ENCODE data around the gene COX8C. TPM values are rescaled to one million over a fixed set of nuclear protein-coding genes. Genes with fewer than 3 reads are reported as not detected.
A peak's percentile ranks its signal among the peaks of the same experiment; 100 is the strongest.

Gene COX8C
- total RNA-seq, 6 experiments from 2014 or later, result not detected

DNA sequence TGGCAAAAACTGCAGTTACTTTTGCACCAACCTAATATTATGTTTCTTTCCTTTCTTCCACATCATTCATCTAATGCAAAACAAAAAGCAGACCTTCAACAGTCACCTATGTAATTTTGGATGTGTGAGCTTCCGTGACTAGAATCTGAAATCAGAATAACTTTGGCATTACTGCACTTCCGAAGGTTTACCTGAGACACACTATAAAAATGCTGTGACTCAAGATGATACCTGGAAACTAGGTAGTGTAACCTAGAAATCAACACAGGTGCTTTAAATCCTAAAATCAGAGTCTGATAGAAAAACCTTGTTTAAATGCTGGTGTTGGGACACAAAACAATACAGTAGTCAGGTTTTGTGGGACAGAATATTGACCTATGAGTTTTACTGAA is 16.4 kb upstream of the COX8C start:
- intact Hi-C loops (cut with DNase I), result no loop called here
- Histone ChIP-seq H3K27ac (no peak overlapping the region), H3K27me3 (no peaks in the 10 kb centered on the region), H3K4me3 (no peak overlapping the region), H3K36me3 (no peaks in the 10 kb centered on the region), H3K9me3 (no peaks in the 10 kb centered on the region), H3K4me1 (peaks cover 0 to 35% (median 6%) of the 10 kb centered on the region in 4 donors)
- ATAC-seq, result no peak
- TF ChIP-seq POLR2A (IDR thresholded peaks at IDR 0.05), result no peak
- TF ChIP-seq, protein P1, sequence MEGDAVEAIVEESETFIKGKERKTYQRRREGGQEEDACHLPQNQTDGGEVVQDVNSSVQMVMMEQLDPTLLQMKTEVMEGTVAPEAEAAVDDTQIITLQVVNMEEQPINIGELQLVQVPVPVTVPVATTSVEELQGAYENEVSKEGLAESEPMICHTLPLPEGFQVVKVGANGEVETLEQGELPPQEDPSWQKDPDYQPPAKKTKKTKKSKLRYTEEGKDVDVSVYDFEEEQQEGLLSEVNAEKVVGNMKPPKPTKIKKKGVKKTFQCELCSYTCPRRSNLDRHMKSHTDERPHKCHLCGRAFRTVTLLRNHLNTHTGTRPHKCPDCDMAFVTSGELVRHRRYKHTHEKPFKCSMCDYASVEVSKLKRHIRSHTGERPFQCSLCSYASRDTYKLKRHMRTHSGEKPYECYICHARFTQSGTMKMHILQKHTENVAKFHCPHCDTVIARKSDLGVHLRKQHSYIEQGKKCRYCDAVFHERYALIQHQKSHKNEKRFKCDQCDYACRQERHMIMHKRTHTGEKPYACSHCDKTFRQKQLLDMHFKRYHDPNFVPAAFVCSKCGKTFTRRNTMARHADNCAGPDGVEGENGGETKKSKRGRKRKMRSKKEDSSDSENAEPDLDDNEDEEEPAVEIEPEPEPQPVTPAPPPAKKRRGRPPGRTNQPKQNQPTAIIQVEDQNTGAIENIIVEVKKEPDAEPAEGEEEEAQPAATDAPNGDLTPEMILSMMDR (IDR thresholded peaks at IDR 0.05), result no peak
- DNase-seq, result no peak
- 93% methylated on average over 2 of the region's 2 CpGs for WGBS (ENCODE audit: insufficient coverage, low coverage, low lambda C conversion rate, missing lambda C conversion rate)

DNA sequence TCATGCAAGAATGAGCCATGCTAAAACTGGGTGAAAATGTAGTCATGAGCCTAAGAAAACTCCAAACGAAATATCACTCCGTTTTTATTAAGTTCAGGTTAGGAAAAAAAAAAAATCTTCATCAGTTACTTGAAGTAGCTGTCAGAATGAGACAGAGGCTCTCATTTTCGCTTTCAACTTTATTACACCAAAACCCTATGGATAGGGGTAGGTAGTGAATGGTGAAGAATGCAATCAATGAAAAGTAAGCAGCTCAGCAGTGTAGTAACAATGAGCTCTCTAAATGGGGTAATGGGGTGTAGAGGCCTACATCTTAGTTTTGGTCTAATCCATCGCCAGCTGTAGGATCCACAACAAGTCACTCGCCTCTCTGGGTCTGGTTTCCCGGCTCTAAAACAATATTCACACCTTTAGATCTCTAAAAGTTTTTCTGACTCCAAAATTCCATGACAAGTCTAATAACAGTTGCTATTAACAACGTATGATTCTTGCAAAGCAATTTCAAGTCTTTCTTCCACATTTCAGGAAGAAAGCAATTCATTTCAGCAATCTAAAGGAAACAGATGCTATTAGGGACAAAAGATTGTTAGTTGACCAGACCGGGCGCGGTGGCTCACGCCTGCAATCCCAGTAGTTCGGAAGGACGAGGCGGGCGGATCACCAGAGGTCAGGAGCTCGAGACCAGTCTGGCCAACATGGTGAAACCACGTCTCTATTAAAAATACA is 15.8 kb upstream of the COX8C start:
- 65% methylated on average over 17 of the region's 17 CpGs for WGBS (ENCODE audit: insufficient coverage, low coverage, low lambda C conversion rate, missing lambda C conversion rate)
- Histone ChIP-seq H3K27me3 (no peaks in the 10 kb centered on the region), H3K4me1 (peaks cover 0 to 35% (median 6%) of the 10 kb centered on the region in 4 donors), H3K27ac (peak overlapping the region in 2 of 3 donors; percentile 92 to 96), H3K36me3 (no peaks in the 10 kb centered on the region), H3K9me3 (no peaks in the 10 kb centered on the region), H3K4me3 (peak overlapping the region in 2 of 3 donors; percentile 83 to 88)
- intact Hi-C loops (cut with DNase I), result no loop called here
- TF ChIP-seq, protein P1 (IDR thresholded peaks at IDR 0.05), result no peak
- no peak for TF ChIP-seq POLR2A (IDR thresholded peaks at IDR 0.05)
- DNase-seq, result peak in 2 of 3 donors; percentile 50 to 63
- ATAC-seq, result no peak

DNA sequence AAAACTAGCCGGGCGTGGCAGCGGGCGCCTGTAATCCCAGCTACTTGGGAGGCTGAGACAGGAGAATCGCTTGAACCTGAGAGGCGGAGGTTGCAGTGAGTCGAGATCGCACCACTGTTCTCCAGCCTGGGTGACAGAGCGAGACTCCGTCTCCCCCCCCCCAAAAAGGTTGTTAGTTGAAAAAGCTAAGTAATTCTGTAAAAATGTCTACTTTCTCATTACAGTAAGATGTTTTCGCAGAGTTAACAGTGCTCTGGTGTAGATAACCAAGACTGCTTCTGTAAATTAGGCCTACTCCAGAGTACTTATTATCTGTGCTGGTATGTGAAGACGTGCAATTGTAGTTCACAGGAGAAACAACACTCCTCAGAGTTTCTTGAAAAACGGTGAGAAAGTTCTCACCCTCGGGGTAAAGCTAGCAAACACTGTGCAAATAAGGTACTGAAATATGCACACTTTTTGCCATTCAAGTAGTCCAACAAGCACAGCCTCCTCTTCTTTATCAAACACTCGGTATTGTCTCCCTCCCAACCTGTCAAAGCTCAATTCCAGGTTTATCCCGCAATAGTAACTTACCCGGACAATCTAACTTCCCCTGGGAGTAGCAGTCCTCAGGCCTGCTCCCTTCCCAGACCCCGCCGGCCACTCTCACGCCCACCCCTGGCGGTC is 15.1 kb upstream of the COX8C start:
- H3K4me3 ChIP-seq, result peak overlapping the region; percentile 83 to 88 (median 88)
- no peaks in the 10 kb centered on the region for H3K27me3 ChIP-seq
- peak overlapping the region; percentile 92 to 96 (median 93) for H3K27ac ChIP-seq
- DNase-seq (no peak), ATAC-seq (no peak)
- WGBS (ENCODE audit: insufficient coverage, low coverage, low lambda C conversion rate, missing lambda C conversion rate), result 7% methylated on average over 12 of the region's 21 CpGs
- H3K4me1 ChIP-seq, result peaks cover 0 to 35% (median 6%) of the 10 kb centered on the region in 4 donors
- no peaks in the 10 kb centered on the region for H3K36me3 ChIP-seq
- intact Hi-C loops (cut with DNase I), result no loop called here
- TF ChIP-seq POLR2A (IDR thresholded peaks at IDR 0.05), result no peak
- TF ChIP-seq, protein P1 (IDR thresholded peaks at IDR 0.05), result no peak
- H3K9me3 ChIP-seq, result no peaks in the 10 kb centered on the region

DNA sequence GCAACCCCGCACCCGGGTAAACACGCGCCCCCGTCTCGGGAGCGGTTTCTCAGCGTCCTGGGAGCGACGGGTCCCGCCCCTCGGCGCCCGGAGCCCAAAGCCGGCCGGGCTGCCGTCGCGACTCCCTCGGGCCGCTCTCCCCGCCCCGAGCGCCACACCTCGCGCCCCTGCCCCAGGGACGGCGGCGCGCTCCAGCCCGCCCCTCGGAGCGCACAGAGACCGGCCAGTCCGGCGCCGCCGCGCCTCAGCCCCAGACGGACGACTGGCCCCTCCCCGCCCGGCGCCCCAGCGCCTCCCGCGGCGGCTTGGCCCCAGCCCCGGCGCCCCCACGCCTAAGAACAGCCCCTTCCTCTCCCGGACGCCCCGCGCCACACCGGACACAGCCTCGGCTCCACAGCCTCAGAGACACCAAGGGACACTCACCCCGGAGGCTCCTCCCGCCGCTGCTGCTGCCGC is 14.6 kb upstream of the COX8C start:
- DNase-seq (peak; percentile 68 to 76 (median 69)), ATAC-seq (peak; percentile 66 to 89 (median 82))
- Histone ChIP-seq H3K27ac (peak overlapping the region; percentile 92 to 96 (median 93)), H3K4me1 (peaks cover 0 to 35% (median 6%) of the 10 kb centered on the region in 4 donors), H3K36me3 (no peaks in the 10 kb centered on the region), H3K27me3 (no peaks in the 10 kb centered on the region), H3K4me3 (peak overlapping the region; percentile 83 to 88 (median 88)), H3K9me3 (no peaks in the 10 kb centered on the region)
- intact Hi-C loops (cut with DNase I), result no loop called here
- 0% methylated on average over 8 of the region's 61 CpGs for whole genome bisulfite sequencing (ENCODE audit: insufficient coverage, low coverage, low lambda C conversion rate, missing lambda C conversion rate)
- no peak for TF ChIP-seq POLR2A (IDR thresholded peaks at IDR 0.05)
- TF ChIP-seq, protein P1 (IDR thresholded peaks at IDR 0.05), result no peak

Measured in right lobe of liver (tissue), 6 donors.